ENCODE measurements around the gene DCTD. TPM values are rescaled to one million over a fixed set of nuclear protein-coding genes. Genes with fewer than 3 reads are reported as not detected.
A peak's percentile ranks its signal among the peaks of the same experiment; 100 is the strongest.

DCTD gene
- total RNA-seq, 1 donor from 2014 or later, result 120 TPM

DNA sequence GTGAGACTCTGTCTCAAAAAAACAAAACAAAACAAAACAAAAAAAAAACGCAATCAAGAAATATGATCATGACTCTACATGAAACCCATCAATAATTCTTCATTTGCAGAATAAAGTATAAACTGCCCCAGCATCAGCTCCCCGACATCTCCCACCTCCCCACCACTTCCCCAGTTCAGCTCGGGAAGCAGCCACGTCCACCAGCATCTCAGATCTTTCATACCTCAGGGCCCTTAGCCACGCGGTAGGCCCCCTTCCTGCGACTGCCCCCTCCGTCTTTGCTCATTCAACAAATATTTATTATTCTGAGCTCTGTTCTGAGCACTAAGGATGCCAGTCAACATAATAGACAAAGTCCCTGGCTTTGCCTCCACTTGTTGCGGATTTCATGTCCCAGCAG, 45.6 kb downstream of the DCTD start:
- peaks cover 48% of the 10 kb centered on the region for H3K4me1 Mint-ChIP-seq
- TF ChIP-seq, protein P1, sequence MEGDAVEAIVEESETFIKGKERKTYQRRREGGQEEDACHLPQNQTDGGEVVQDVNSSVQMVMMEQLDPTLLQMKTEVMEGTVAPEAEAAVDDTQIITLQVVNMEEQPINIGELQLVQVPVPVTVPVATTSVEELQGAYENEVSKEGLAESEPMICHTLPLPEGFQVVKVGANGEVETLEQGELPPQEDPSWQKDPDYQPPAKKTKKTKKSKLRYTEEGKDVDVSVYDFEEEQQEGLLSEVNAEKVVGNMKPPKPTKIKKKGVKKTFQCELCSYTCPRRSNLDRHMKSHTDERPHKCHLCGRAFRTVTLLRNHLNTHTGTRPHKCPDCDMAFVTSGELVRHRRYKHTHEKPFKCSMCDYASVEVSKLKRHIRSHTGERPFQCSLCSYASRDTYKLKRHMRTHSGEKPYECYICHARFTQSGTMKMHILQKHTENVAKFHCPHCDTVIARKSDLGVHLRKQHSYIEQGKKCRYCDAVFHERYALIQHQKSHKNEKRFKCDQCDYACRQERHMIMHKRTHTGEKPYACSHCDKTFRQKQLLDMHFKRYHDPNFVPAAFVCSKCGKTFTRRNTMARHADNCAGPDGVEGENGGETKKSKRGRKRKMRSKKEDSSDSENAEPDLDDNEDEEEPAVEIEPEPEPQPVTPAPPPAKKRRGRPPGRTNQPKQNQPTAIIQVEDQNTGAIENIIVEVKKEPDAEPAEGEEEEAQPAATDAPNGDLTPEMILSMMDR (conservative IDR thresholded peaks at IDR 0.05), result no peak
- no peaks in the 10 kb centered on the region for H3K27me3 Mint-ChIP-seq (ENCODE audit: low read depth)
- H3K4me3 Mint-ChIP-seq, result no peak overlapping the region
- H3K27ac Mint-ChIP-seq (ENCODE audit: unreplicated experiment), result no peak overlapping the region
- no peaks in the 10 kb centered on the region for H3K9me3 Mint-ChIP-seq
- no peaks in the 10 kb centered on the region for H3K36me3 Mint-ChIP-seq (ENCODE audit: low read depth)
- no peak for DNase-seq (ENCODE audit: low read depth, low spot score)

DNA sequence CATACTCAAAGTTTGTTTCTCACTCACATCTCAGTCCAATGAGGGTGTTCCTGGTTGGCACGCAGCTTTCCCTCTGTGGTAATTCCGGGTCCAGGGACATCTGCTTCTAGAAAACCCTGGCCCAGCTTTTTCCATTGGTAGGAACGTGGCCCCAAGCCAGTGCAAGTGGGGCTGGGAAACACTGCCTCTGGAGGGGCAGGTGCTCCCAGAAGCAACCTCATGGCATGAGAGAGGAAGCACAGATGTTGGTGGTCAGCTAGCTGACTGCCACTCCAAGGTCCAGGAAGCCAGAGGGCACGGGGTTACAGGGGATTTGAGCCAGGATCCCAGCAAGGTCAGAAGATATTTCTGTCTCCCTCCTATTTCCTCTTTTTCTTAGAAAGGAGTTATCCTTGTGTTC, 47.5 kb downstream of the DCTD start:
- no peaks in the 10 kb centered on the region for H3K9me3 Mint-ChIP-seq
- H3K27ac Mint-ChIP-seq (ENCODE audit: unreplicated experiment), result no peak overlapping the region
- no peak for DNase-seq (ENCODE audit: low read depth, low spot score)
- TF ChIP-seq, protein P1 (conservative IDR thresholded peaks at IDR 0.05), result no peak
- no peaks in the 10 kb centered on the region for H3K27me3 Mint-ChIP-seq (ENCODE audit: low read depth)
- no peak overlapping the region for H3K4me3 Mint-ChIP-seq
- H3K4me1 Mint-ChIP-seq, result peaks cover 43% of the 10 kb centered on the region
- H3K36me3 Mint-ChIP-seq (ENCODE audit: low read depth), result no peaks in the 10 kb centered on the region

DNA sequence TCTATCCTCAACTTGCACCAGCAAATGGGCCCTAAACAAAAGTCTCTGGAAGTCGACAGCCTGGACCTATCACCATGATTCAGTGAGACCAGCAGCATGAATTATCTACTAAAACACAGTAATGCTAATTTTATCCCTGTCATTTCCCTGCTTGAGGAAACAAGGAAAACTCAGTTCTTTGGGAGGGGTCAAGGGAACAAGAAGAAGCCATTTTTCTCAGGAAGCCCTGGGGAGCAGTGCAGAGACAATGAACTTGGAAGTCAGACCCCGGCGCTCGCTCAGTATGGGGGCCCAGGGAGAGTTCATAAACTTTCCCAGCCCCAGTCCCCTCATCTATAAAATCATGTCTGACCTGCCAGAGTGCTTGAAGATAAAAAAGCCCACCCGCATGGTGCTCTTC, 50.4 kb downstream of the DCTD start:
- Mint-ChIP-seq H3K4me3 (no peak overlapping the region), H3K9me3 (no peaks in the 10 kb centered on the region), H3K4me1 (peaks cover 31% of the 10 kb centered on the region), H3K36me3 (ENCODE audit: low read depth) (no peaks in the 10 kb centered on the region), H3K27me3 (ENCODE audit: low read depth) (no peaks in the 10 kb centered on the region), H3K27ac (ENCODE audit: unreplicated experiment) (no peak overlapping the region)
- no peak for DNase-seq (ENCODE audit: low read depth, low spot score)
- TF ChIP-seq, protein P1 (conservative IDR thresholded peaks at IDR 0.05), result no peak

DNA sequence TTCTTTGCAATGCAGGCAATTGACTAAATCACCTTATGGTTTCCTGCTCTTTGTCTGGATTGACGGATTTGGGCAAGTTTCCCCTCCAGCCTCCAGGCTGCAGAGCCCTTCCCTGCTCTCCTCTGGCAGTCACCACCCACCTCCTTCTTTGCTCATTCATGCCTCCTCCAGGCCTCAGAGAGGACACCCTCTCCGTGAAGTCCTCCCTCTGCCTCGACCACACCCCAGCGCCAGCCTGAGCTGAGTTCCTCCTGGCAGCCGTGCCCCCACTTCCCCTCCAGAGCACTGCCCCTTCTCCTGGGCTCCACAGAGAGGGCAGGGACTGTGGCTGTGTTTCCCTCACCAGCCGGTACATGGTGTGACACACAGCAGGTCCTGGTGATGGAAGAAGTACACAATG, 53.7 kb downstream of the DCTD start:
- no peaks in the 10 kb centered on the region for H3K27me3 Mint-ChIP-seq (ENCODE audit: low read depth)
- no peak overlapping the region for H3K4me3 Mint-ChIP-seq
- peaks cover 3% of the 10 kb centered on the region for H3K9me3 Mint-ChIP-seq
- TF ChIP-seq, protein P1 (conservative IDR thresholded peaks at IDR 0.05), result no peak
- peak overlapping the region; percentile 43 for H3K27ac Mint-ChIP-seq (ENCODE audit: unreplicated experiment)
- H3K36me3 Mint-ChIP-seq (ENCODE audit: low read depth), result no peaks in the 10 kb centered on the region
- DNase-seq (ENCODE audit: low read depth, low spot score), result no peak
- peaks cover 29% of the 10 kb centered on the region for H3K4me1 Mint-ChIP-seq

DNA sequence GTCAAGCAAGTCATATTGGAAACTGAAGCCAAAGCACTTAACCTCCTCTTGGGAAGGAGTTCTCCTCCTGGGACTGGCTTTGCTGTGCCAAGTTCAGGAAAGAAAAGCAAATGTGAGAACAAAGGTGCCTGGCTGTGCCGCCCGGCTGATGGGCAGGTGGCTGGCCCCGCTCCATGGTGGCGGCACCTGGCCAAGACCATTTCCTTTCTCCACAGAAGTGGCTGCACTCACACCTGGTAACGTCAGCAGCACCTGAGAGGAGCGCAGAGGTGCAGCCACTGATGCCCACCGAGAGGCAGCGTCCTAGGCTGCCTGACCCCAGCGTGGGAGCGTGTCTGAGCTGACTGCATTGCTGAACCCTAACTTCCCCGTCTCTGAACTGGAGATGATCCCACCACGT, 54.3 kb downstream of the DCTD start:
- DNase-seq (ENCODE audit: low read depth, low spot score), result no peak
- Mint-ChIP-seq H3K27ac (ENCODE audit: unreplicated experiment) (no peak overlapping the region), H3K4me1 (peaks cover 29% of the 10 kb centered on the region), H3K9me3 (peaks cover 3% of the 10 kb centered on the region), H3K27me3 (ENCODE audit: low read depth) (no peaks in the 10 kb centered on the region), H3K36me3 (ENCODE audit: low read depth) (no peaks in the 10 kb centered on the region), H3K4me3 (no peak overlapping the region)
- TF ChIP-seq, protein P1 (conservative IDR thresholded peaks at IDR 0.05), result no peak

Measured in neural crest cell (in vitro differentiated cells).